ENCODE data around the gene GPR153.

Gene GPR153

GRCh38 chr1:6207075-6207885, 53.6 kb downstream of the GPR153 start:
- ATAC-seq (ENCODE audit: low read depth) (no peak), DNase-seq (ENCODE audit: low spot score) (no peak)
- peak overlapping the region; percentile 47 for H3K4me3 ChIP-seq (ENCODE audit: severe bottlenecking)
- H3K27ac ChIP-seq (ENCODE audit: poor library complexity, severe bottlenecking), result no peak overlapping the region
- 0 out of 2 replicates have a peak, but pooled peaks cover 2% of the 10 kb centered on the region for H3K36me3 ChIP-seq (ENCODE audit: low read depth)
- H3K27me3 ChIP-seq (ENCODE audit: insufficient read depth, poor library complexity, severe bottlenecking), result no peaks in the 10 kb centered on the region
- H3K4me1 ChIP-seq (ENCODE audit: insufficient read depth, poor library complexity, severe bottlenecking), result no peaks in the 10 kb centered on the region
- no peak for TF ChIP-seq CTCF (IDR thresholded peaks at IDR 0.05; ENCODE audit: poor library complexity, severe bottlenecking)
- H3K9me3 ChIP-seq (ENCODE audit: severe bottlenecking), result no peaks in the 10 kb centered on the region

GRCh38 chr1:6206520-6206855, 54.4 kb downstream of the GPR153 start:
- H3K27me3 ChIP-seq (ENCODE audit: insufficient read depth, poor library complexity, severe bottlenecking), result no peaks in the 10 kb centered on the region
- TF ChIP-seq CTCF (IDR thresholded peaks at IDR 0.05; ENCODE audit: poor library complexity, severe bottlenecking), result no peak

GRCh38 chr1:6205849-6206519, 54.9 kb downstream of the GPR153 start, which contains the start of gene RNF207:
RNF207 (plus strand) TSS chr1:6206119; CDS start chr1:6206536, 417 bp downstream.
- Histone ChIP-seq H3K4me3 (ENCODE audit: severe bottlenecking) (peak within 1 kb of the TSS; percentile 47), H3K27me3 (ENCODE audit: insufficient read depth, poor library complexity, severe bottlenecking) (no peaks in the 10 kb centered on the region)
- DNase-seq (ENCODE audit: low spot score), result peak; percentile 83

More at GRCh38 chr1:6206520-6206855, 54.4 kb downstream of the GPR153 start:
- ATAC-seq (ENCODE audit: low read depth) (no peak; the same call in none of the 3 replicates), DNase-seq (ENCODE audit: low spot score) (no peak)
- H3K27ac ChIP-seq (ENCODE audit: poor library complexity, severe bottlenecking), result peak overlapping the region; percentile 67
- no peaks in the 10 kb centered on the region for H3K36me3 ChIP-seq (ENCODE audit: low read depth)
- peak overlapping the region; percentile 47 for H3K4me3 ChIP-seq (ENCODE audit: severe bottlenecking)
- no peaks in the 10 kb centered on the region for H3K9me3 ChIP-seq (ENCODE audit: severe bottlenecking)
- H3K4me1 ChIP-seq (ENCODE audit: insufficient read depth, poor library complexity, severe bottlenecking), result no peaks in the 10 kb centered on the region

GRCh38 chr1:6202256-6202655, 58.6 kb downstream of the GPR153 start:
- no peaks in the 10 kb centered on the region for H3K9me3 ChIP-seq (ENCODE audit: severe bottlenecking)

More at GRCh38 chr1:6205849-6206519, 54.9 kb downstream of the GPR153 start, which contains the start of gene RNF207:
- no peaks in the 10 kb centered on the region for H3K4me1 ChIP-seq (ENCODE audit: insufficient read depth, poor library complexity, severe bottlenecking)
- H3K36me3 ChIP-seq (ENCODE audit: low read depth), result no peaks in the 10 kb centered on the region
- TF ChIP-seq CTCF (IDR thresholded peaks at IDR 0.05; ENCODE audit: poor library complexity, severe bottlenecking), result no peak
- H3K9me3 ChIP-seq (ENCODE audit: severe bottlenecking), result no peaks in the 10 kb centered on the region
- ATAC-seq (ENCODE audit: low read depth), result peak; percentile 80
- peak within 1 kb of the TSS; percentile 67 for H3K27ac ChIP-seq (ENCODE audit: poor library complexity, severe bottlenecking)

More at GRCh38 chr1:6202256-6202655, 58.6 kb downstream of the GPR153 start:
- H3K4me3 ChIP-seq (ENCODE audit: severe bottlenecking), result no peak overlapping the region
- TF ChIP-seq CTCF (IDR thresholded peaks at IDR 0.05; ENCODE audit: poor library complexity, severe bottlenecking), result no peak
- peaks cover 15% of the 10 kb centered on the region for H3K36me3 ChIP-seq (ENCODE audit: low read depth)
- ATAC-seq (ENCODE audit: low read depth), result no peak
- DNase-seq (ENCODE audit: low spot score), result no peak
- peaks cover 6% of the 10 kb centered on the region for H3K4me1 ChIP-seq (ENCODE audit: insufficient read depth, poor library complexity, severe bottlenecking)
- H3K27me3 ChIP-seq (ENCODE audit: insufficient read depth, poor library complexity, severe bottlenecking), result no peaks in the 10 kb centered on the region
- H3K27ac ChIP-seq (ENCODE audit: poor library complexity, severe bottlenecking), result no peak overlapping the region

All from RWPE2 (cell line).